DND-41 (cell line): ENCODE measurements around the gene GRAP2.

Source experiments
- ATAC-seq: fragments of 200-7000 bp; cut with Tn5 transposase; 3 replicates; pipeline ENCODE4 v1.9.1; 2021; ENCODE audit warnings: low read depth; ENCODE audit not compliant: insufficient read depth
- DNase-seq: peaks from one replicate; pipeline ENCODE4 v3.0.0-alpha.2; 2020
- H2AFZ ChIP-seq: 2 replicates; pipeline ENCODE4 v1.6.0; 2012; ENCODE audit warnings: low read depth, low read length
- H3K27ac ChIP-seq: 2 replicates; pipeline ENCODE4 v1.5.1; 2012; ENCODE audit warnings: low read length, inconsistent platforms
- H3K27me3 ChIP-seq: fragments of 200-600 bp; sonication (generic); 2 replicates; pipeline ENCODE4 v1.6.0; 2012; ENCODE audit warnings: low read length, mild to moderate bottlenecking, inconsistent platforms; ENCODE audit not compliant: insufficient read depth, poor library complexity
- H3K36me3 ChIP-seq: 2 replicates; pipeline ENCODE4 v1.5.1; 2012; ENCODE audit warnings: low read length, inconsistent platforms; ENCODE audit not compliant: insufficient read depth
- H3K4me1 ChIP-seq: 2 replicates; pipeline ENCODE4 v1.5.1; 2012; ENCODE audit warnings: mild to moderate bottlenecking, low read length; ENCODE audit not compliant: insufficient read depth
- H3K4me2 ChIP-seq: 2 replicates; pipeline ENCODE4 v1.6.0; 2012; ENCODE audit warnings: mild to moderate bottlenecking, moderate library complexity, low read length, inconsistent platforms; ENCODE audit not compliant: insufficient read depth
- H3K4me3 ChIP-seq, 2 experiments: fragments of 200-600 bp in 1 of 2; shearing (Covaris generic) in 1 of 2; 2 replicates each; pipeline ENCODE4 v1.5.1; 2012 to 2016; ENCODE audit warnings: inconsistent platforms in 2 of 2, low read length in 2 of 2, mild to moderate bottlenecking in 2 of 2, low read depth in 1 of 2, moderate library complexity in 1 of 2
- H3K79me2 ChIP-seq: 2 replicates; pipeline ENCODE4 v1.6.0; 2012; ENCODE audit warnings: low read length, inconsistent platforms; ENCODE audit not compliant: insufficient read depth
- H3K9ac ChIP-seq: 2 replicates; pipeline ENCODE4 v1.6.0; 2012; ENCODE audit warnings: low read depth, mild to moderate bottlenecking, inconsistent platforms, low read length, moderate library complexity
- H3K9me3 ChIP-seq: 2 replicates; pipeline ENCODE4 v1.5.1; 2012; ENCODE audit warnings: low read length, moderate library complexity, mild to moderate bottlenecking, inconsistent platforms; ENCODE audit not compliant: insufficient read depth, severe bottlenecking
- H4K20me1 ChIP-seq: 2 replicates; pipeline ENCODE4 v1.6.0; 2012; ENCODE audit warnings: low read length; ENCODE audit not compliant: insufficient read depth
- CTCF ChIP-seq: IDR thresholded peaks from 2 replicates; pipeline ENCODE4 v1.5.1; 2012; ENCODE audit warnings: borderline replicate concordance, low read length, moderate library complexity, mild to moderate bottlenecking; ENCODE audit not compliant: poor library complexity, severe bottlenecking; ENCODE audit errors: extremely low read depth
- EZH2 ChIP-seq: IDR thresholded peaks from 3 replicates; pipeline ENCODE4 v1.6.1; 2012; ENCODE audit warnings: borderline replicate concordance, low read depth, mild to moderate bottlenecking, moderate library complexity, low read length, inconsistent platforms; ENCODE audit not compliant: severe bottlenecking

Gene GRAP2

GRCh38 chr22:39980596-39980995 lies 79.7 kb downstream of the GRAP2 start:
- no peak overlapping the region for H3K27ac ChIP-seq
- no peaks in the 10 kb centered on the region for H3K27me3 ChIP-seq
- H2AFZ ChIP-seq = no peak overlapping the region
- H3K4me3 ChIP-seq = no peak overlapping the region
- no peaks in the 10 kb centered on the region for H3K4me1 ChIP-seq
- ATAC-seq = peak; percentile 44; the same call in 2 of the 3 replicates
- H3K9me3 ChIP-seq = no peaks in the 10 kb centered on the region
- TF ChIP-seq CTCF (no peak), EZH2 (no peak)
- H3K4me2 ChIP-seq = no peak overlapping the region
- no peaks in the 10 kb centered on the region for H4K20me1 ChIP-seq
- H3K9ac ChIP-seq = no peak overlapping the region
- H3K36me3 ChIP-seq = peaks cover 7% of the 10 kb centered on the region
- no peaks in the 10 kb centered on the region for H3K79me2 ChIP-seq
- DNase-seq = no peak

- ATAC-seq = no peak
- no peaks in the 10 kb centered on the region for H3K9me3 ChIP-seq
- no peaks in the 10 kb centered on the region for H3K27me3 ChIP-seq
Observed at GRCh38 chr22:39983346-39983745, 82.5 kb downstream of the GRAP2 start.

GRCh38 chr22:39984006-39984405 lies 83.1 kb downstream of the GRAP2 start:
- H3K36me3 ChIP-seq = no peaks in the 10 kb centered on the region
- H3K9ac ChIP-seq = no peak overlapping the region
- no peak for ATAC-seq
- H4K20me1 ChIP-seq = no peaks in the 10 kb centered on the region
- H3K4me3 ChIP-seq = no peak overlapping the region
- no peak for TF ChIP-seq EZH2
- no peak for TF ChIP-seq CTCF
- H3K27ac ChIP-seq = no peak overlapping the region
- H3K79me2 ChIP-seq = no peaks in the 10 kb centered on the region
- no peaks in the 10 kb centered on the region for H3K9me3 ChIP-seq
- H2AFZ ChIP-seq = no peak overlapping the region
- H3K4me2 ChIP-seq = no peak overlapping the region
- DNase-seq = no peak
- H3K27me3 ChIP-seq = no peaks in the 10 kb centered on the region
- H3K4me1 ChIP-seq = no peaks in the 10 kb centered on the region

More at GRCh38 chr22:39983346-39983745, 82.5 kb downstream of the GRAP2 start:
- Histone ChIP-seq H4K20me1 (no peaks in the 10 kb centered on the region), H3K4me1 (no peaks in the 10 kb centered on the region), H3K27ac (no peak overlapping the region), H3K9ac (no peak overlapping the region), H2AFZ (no peak overlapping the region), H3K4me3 (no peak overlapping the region), H3K79me2 (no peaks in the 10 kb centered on the region), H3K36me3 (no peaks in the 10 kb centered on the region), H3K4me2 (no peak overlapping the region)
- no peak for DNase-seq
- TF ChIP-seq EZH2 (no peak), CTCF (no peak)

GRCh38 chr22:39984746-39985145 lies 83.9 kb downstream of the GRAP2 start:
- no peaks in the 10 kb centered on the region for H3K27me3 ChIP-seq
- no peak overlapping the region for H3K4me3 ChIP-seq
- H3K9me3 ChIP-seq = no peaks in the 10 kb centered on the region
- H2AFZ ChIP-seq = no peak overlapping the region
- H3K4me1 ChIP-seq = no peaks in the 10 kb centered on the region
- H4K20me1 ChIP-seq = no peaks in the 10 kb centered on the region
- no peaks in the 10 kb centered on the region for H3K36me3 ChIP-seq
- no peak for DNase-seq
- H3K4me2 ChIP-seq = no peak overlapping the region
- H3K79me2 ChIP-seq = no peaks in the 10 kb centered on the region
- no peak overlapping the region for H3K27ac ChIP-seq
- no peak for TF ChIP-seq CTCF
- no peak for TF ChIP-seq EZH2
- ATAC-seq = no peak
- H3K9ac ChIP-seq = no peak overlapping the region
